Measurements from ENCODE around the gene TNIP1. TPM values are rescaled to one million over a fixed set of nuclear protein-coding genes. Genes with fewer than 3 reads are reported as not detected.

The TNIP1 gene
- total RNA-seq, 2 experiments from 2014 or later, result 110 to 115 TPM

DNA sequence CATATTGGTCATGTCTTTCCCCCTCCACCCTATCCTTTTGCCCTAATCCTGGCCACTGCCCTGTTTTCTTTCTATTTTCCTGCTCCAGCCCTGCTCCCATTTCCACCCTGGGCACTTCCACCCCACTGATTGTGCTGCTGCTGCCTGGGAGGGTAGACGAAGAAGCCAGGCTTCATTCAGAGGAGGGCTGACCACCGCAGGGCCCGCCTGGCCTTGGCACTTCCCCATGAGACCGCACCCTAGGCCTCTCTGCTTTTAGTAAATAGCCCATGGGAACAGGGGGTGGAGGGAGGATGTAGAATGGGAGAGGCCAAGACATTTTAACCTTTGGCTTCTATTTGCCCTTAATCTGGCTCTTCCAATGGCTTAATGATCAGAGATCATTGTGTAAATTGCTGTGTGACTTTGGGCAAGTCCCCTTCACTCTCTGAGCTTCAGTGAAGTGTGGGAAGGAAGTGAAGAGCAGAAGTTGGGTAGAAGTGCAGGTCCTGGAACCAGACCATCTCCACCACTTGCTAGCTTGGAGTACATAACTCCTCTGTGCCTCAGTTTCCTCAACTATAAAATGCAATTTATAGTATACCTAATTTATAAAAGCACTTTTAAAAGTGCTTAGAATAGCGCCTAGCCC lies 74.0 kb downstream of the TNIP1 start:
- ChIA-PET CTCF (no interaction called here), POLR2A (no interaction called here)
- Histone ChIP-seq H3K4me3 (ENCODE audit: low read length) (no peak overlapping the region), H3K27me3 (ENCODE audit: control insufficient read depth in 1 of 2, insufficient read depth in 2 of 2, low read length in 2 of 2) (peaks cover 0 to 2% of the 10 kb centered on the region in 2 experiments), H3K27ac (ENCODE audit: low read depth in 1 of 2, low read length in 2 of 2) (no peak overlapping the region), H3K4me1 (ENCODE audit: insufficient read depth, low read length) (no peaks in the 10 kb centered on the region), H3K9me3 (ENCODE audit: control insufficient read depth in 1 of 2, insufficient read depth in 1 of 2, low read length in 2 of 2) (no peaks in the 10 kb centered on the region), H3K36me3 (ENCODE audit: insufficient read depth, low read length) (no peaks in the 10 kb centered on the region)
- Mint-ChIP-seq H3K4me3 (no peak overlapping the region), H3K27me3 (peaks cover 26% of the 10 kb centered on the region), H3K9me3 (no peaks in the 10 kb centered on the region), H3K36me3 (ENCODE audit: low read depth) (no peaks in the 10 kb centered on the region), H3K27ac (no peak overlapping the region), H3K4me1 (ENCODE audit: low read depth) (no peaks in the 10 kb centered on the region)
- intact Hi-C loops (cut with DNase I, micrococcal nuclease), result no loop called here
- no peak for ATAC-seq (ENCODE audit: poor library complexity)
- no peak for DNase-seq
- TF ChIP-seq, protein P1, sequence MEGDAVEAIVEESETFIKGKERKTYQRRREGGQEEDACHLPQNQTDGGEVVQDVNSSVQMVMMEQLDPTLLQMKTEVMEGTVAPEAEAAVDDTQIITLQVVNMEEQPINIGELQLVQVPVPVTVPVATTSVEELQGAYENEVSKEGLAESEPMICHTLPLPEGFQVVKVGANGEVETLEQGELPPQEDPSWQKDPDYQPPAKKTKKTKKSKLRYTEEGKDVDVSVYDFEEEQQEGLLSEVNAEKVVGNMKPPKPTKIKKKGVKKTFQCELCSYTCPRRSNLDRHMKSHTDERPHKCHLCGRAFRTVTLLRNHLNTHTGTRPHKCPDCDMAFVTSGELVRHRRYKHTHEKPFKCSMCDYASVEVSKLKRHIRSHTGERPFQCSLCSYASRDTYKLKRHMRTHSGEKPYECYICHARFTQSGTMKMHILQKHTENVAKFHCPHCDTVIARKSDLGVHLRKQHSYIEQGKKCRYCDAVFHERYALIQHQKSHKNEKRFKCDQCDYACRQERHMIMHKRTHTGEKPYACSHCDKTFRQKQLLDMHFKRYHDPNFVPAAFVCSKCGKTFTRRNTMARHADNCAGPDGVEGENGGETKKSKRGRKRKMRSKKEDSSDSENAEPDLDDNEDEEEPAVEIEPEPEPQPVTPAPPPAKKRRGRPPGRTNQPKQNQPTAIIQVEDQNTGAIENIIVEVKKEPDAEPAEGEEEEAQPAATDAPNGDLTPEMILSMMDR (IDR thresholded peaks at IDR 0.05), result no peak

DNA sequence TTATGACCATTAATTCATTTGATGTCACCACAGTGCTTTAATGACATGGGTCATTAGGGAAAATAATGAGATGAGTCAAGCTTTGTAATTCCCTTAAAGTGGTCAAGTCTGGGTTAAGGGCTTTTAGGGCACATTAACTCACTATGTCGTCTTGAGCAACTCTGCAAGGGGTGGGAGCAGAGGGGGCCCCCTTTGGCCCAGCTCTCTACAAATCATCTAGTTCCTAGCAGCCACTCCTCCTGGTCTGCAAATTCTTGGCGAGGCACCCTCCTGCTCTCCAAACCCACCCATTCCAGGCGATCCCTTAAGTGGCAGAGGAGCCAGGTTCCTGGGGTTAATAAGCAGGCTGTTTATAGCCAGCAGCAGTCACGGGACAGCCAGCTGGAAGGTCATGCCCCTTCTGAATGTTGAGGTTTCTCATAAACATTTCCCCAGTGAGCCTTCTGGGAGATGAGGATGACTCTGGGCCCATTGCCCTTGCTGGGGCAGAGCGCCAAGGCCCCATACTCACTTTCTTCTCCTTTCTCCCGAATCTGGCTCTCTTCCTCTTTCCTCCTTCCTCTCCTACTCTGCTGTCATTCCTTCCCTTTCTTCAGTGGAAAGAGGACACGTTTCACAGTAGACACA lies 74.8 kb downstream of the TNIP1 start:
- peaks cover 0 to 2% of the 10 kb centered on the region in 2 experiments for H3K27me3 ChIP-seq (ENCODE audit: control insufficient read depth in 1 of 2, insufficient read depth in 2 of 2, low read length in 2 of 2)
- no peaks in the 10 kb centered on the region for H3K9me3 Mint-ChIP-seq

DNA sequence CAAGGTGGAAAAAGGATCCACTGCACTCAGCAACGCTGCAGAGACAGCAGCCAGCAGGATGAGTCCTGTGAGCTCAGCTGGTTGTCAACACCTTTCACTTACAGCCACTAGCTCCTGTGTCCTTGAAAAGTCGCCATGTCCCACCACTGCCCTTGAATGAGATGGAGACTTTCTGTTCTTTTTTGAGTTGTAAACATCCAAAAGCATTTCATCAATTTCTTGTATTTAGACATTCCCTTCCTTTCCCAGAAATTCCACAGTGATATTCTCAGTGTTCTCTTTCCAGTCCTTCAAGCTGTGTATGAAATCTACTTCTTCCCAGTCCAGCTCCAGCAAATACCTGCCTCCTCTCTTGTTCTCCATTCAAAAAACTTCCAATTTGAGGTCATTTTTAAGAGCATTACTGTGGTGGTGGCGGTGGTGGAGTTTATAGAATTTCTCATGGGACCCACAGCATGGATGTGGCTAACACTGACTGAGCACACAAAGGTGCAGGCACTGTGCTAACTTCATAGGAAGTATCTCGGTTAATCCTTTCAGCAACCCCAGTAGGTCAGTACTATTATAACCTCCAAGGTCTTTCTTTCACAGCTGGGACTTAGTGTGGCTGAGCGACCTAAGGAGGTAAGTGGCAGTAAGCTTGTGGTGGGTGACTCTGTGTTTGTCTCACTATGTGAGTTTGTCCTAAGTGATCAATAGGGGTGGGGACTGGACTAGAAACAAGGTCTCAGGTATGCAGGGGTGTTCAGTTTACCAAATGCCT lies 75.5 kb downstream of the TNIP1 start:
- no peak overlapping the region for H3K27ac Mint-ChIP-seq
- ChIA-PET POLR2A (no interaction called here), CTCF (interaction anchor here (0.8 kb wide), 1 partner anchor 10 kb away, joined by 3 read pairs; no protein-coding TSS in a partner anchor)
- no peak for DNase-seq
- Histone ChIP-seq H3K4me1 (ENCODE audit: insufficient read depth, low read length) (no peaks in the 10 kb centered on the region), H3K9me3 (ENCODE audit: control insufficient read depth in 1 of 2, insufficient read depth in 1 of 2, low read length in 2 of 2) (no peaks in the 10 kb centered on the region), H3K4me3 (ENCODE audit: low read length) (no peak overlapping the region), H3K36me3 (ENCODE audit: insufficient read depth, low read length) (no peaks in the 10 kb centered on the region), H3K27ac (ENCODE audit: low read depth in 1 of 2, low read length in 2 of 2) (no peak overlapping the region), H3K27me3 (ENCODE audit: control insufficient read depth in 1 of 2, insufficient read depth in 2 of 2, low read length in 2 of 2) (peaks cover 0 to 2% of the 10 kb centered on the region in 2 experiments)
- intact Hi-C loops (cut with DNase I, micrococcal nuclease), result no loop called here
- no peaks in the 10 kb centered on the region for H3K4me1 Mint-ChIP-seq (ENCODE audit: low read depth)
- H3K36me3 Mint-ChIP-seq (ENCODE audit: low read depth), result no peaks in the 10 kb centered on the region
- peaks cover 18% of the 10 kb centered on the region for H3K27me3 Mint-ChIP-seq
- TF ChIP-seq, protein P1 (IDR thresholded peaks at IDR 0.05), result no peak
- H3K9me3 Mint-ChIP-seq, result no peaks in the 10 kb centered on the region
- ATAC-seq (ENCODE audit: poor library complexity), result no peak
- H3K4me3 Mint-ChIP-seq, result no peak overlapping the region

More for the DNA sequence above, 74.8 kb downstream of the TNIP1 start:
- H3K27me3 Mint-ChIP-seq, result peaks cover 18% of the 10 kb centered on the region
- no peak for ATAC-seq (ENCODE audit: poor library complexity)
- DNase-seq, result no peak
- no peak overlapping the region for H3K27ac Mint-ChIP-seq
- no peaks in the 10 kb centered on the region for H3K9me3 ChIP-seq (ENCODE audit: control insufficient read depth in 1 of 2, insufficient read depth in 1 of 2, low read length in 2 of 2)
- ChIA-PET POLR2A (no interaction called here), CTCF (interaction anchor here (0.8 kb wide), 1 partner anchor 10 kb away, joined by 3 read pairs; no protein-coding TSS in a partner anchor)
- H3K4me1 ChIP-seq (ENCODE audit: insufficient read depth, low read length), result no peaks in the 10 kb centered on the region
- H3K27ac ChIP-seq (ENCODE audit: low read depth in 1 of 2, low read length in 2 of 2), result no peak overlapping the region
- no peaks in the 10 kb centered on the region for H3K4me1 Mint-ChIP-seq (ENCODE audit: low read depth)
- no peak overlapping the region for H3K4me3 ChIP-seq (ENCODE audit: low read length)
- TF ChIP-seq, protein P1 (IDR thresholded peaks at IDR 0.05), result no peak
- H3K36me3 ChIP-seq (ENCODE audit: insufficient read depth, low read length), result no peaks in the 10 kb centered on the region
- H3K4me3 Mint-ChIP-seq, result no peak overlapping the region
- intact Hi-C loops (cut with DNase I, micrococcal nuclease), result no loop called here
- no peaks in the 10 kb centered on the region for H3K36me3 Mint-ChIP-seq (ENCODE audit: low read depth)
